Iris pigment epithelial cell (primary cell): ENCODE measurements around the gene ARPC2.
"Not testable (repeated sequence)": the region's sequence is repeated elsewhere in the genome, so short reads cannot be mapped to it uniquely, and the experiment has no call there.

Source experiments
- DNase-seq: peaks from one replicate; pipeline ENCODE4 v3.0.0-alpha.2; 2011; ENCODE audit warnings: low read depth

Gene ARPC2

GRCh38 chr2:218271487-218271797 lies 54.5 kb downstream of the ARPC2 start:
- DNase-seq = no peak

GRCh38 chr2:218271865-218272530 lies 55.0 kb downstream of the ARPC2 start:
- no peak for DNase-seq

- peak; percentile 84 for DNase-seq
Measured at GRCh38 chr2:218272531-218273212, 55.7 kb downstream of the ARPC2 start.

GRCh38 chr2:218273214-218273907 lies 56.4 kb downstream of the ARPC2 start:
- DNase-seq = not testable (repeated sequence)

- DNase-seq = no peak
Measured at GRCh38 chr2:218273908-218274249, 56.9 kb downstream of the ARPC2 start.

- no peak for DNase-seq
Measured at GRCh38 chr2:218274586-218274985, 57.6 kb downstream of the ARPC2 start.

GRCh38 chr2:218275371-218276072 lies 58.5 kb downstream of the ARPC2 start:
- DNase-seq = no peak

- DNase-seq = no peak
Measured at GRCh38 chr2:218276986-218277755, 60.2 kb downstream of the ARPC2 start.

GRCh38 chr2:218277921-218278320 lies 60.9 kb downstream of the ARPC2 start:
- DNase-seq = no peak

- no peak for DNase-seq
Measured at GRCh38 chr2:218278531-218279360, 61.8 kb downstream of the ARPC2 start.

GRCh38 chr2:218280260-218280870 lies 63.4 kb downstream of the ARPC2 start:
- no peak for DNase-seq

GRCh38 chr2:218281449-218281848 lies 64.5 kb downstream of the ARPC2 start:
- no peak for DNase-seq

- no peak for DNase-seq
Measured at GRCh38 chr2:218282173-218282991, 65.4 kb downstream of the ARPC2 start.

- peak; percentile 88 for DNase-seq
Measured at GRCh38 chr2:218284106-218284811, 67.3 kb downstream of the ARPC2 start.

- DNase-seq = peak; percentile 50
Measured at GRCh38 chr2:218285604-218286003, 68.6 kb downstream of the ARPC2 start.

GRCh38 chr2:218286570-218287459 lies 69.8 kb downstream of the ARPC2 start:
- DNase-seq = peak; percentile 98

GRCh38 chr2:218289639-218290315 lies 72.8 kb downstream of the ARPC2 start:
- peak; percentile 69 for DNase-seq
